Measurements from ENCODE around the gene SAMD7.

DNA sequence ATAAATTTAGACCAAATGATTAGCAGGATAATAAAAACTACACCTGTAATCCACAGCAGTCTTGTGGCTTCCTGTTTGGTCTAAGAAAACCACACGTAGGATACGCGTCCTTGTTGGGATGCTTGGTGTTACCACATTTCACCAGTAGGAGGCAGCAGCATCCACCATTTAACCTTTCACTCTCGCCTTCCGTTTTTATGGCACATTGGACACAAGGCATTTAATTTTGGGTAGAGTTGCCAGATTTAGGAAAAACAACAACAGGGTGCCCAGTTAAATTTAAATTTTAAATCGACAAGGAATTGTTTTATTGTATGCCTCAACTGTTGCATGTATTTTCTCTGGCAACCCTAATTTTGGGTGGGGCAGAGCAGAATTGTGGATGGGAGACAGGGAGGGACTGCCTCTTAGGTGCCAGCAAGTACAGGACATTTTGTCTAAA is 47.9 kb upstream of the SAMD7 start:
- TF ChIP-seq POU2F2 (IDR thresholded peaks at IDR 0.05; ENCODE audit: low read depth, low read length), result no peak
- TF ChIP-seq POLR2A (IDR thresholded peaks at IDR 0.05; ENCODE audit: low read depth, low read length), result no peak
- no peak for TF ChIP-seq TAF1 (IDR thresholded peaks at IDR 0.05; ENCODE audit: low read depth, low read length)

All from GM12891 (cell line).